ENCODE measurements around the gene BCKDHB.
"Not testable (repeated sequence)": the region's sequence is repeated elsewhere in the genome, so short reads cannot be mapped to it uniquely, and the experiment has no call there.

The BCKDHB gene

GRCh38 chr6:80106418-80107235, at the start of gene BCKDHB:
Gene BCKDHB, plus strand, starts transcription at chr6:80106671. Its CDS starts 23 bp downstream, at chr6:80106694.
- peak; percentile 92 for DNase-seq

DNA sequence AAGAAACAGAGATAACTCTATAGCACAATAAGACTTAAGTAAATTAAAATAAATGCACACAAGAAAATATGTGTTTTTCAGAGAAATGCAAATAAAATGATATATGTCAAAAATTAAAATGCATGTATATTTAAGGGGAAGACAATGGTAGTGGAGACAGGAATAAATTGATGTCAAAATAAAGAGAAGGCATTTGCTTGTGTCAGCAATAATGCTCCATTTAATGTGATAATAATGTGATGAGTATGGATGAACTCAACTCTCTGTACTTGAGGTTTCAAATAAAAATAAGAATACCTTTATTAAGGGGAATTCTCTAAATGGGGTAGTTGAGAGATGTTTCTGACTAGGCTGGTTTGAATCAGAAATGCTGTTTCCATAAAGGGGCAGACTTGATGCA, 45.7 kb upstream of the BCKDHB start:
- DNase-seq = no peak

- DNase-seq = not testable (repeated sequence)
These were observed 38.3 kb upstream of the BCKDHB start for GRCh38 chr6:80068146-80068545.

DNA sequence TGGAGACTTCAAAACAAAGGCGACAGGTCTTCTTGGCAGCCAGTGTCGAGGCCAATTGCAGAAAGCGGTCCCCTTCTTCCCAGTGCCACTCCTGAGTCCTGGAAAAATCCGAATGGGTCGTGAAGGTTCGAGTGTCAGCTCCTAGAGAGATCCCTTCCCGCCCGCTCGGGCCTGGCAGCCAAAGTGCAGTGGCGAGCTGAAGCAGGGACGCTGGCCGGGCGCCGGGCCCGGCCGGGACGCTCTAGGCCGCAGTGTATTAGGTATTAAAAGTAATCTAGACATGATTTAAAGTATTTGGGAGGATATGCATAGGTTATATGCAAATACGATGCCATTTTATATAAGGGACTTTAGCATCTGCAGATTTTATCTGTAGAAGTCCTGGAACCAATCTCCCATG, 36.0 kb upstream of the BCKDHB start:
- not testable (repeated sequence) for DNase-seq

DNA sequence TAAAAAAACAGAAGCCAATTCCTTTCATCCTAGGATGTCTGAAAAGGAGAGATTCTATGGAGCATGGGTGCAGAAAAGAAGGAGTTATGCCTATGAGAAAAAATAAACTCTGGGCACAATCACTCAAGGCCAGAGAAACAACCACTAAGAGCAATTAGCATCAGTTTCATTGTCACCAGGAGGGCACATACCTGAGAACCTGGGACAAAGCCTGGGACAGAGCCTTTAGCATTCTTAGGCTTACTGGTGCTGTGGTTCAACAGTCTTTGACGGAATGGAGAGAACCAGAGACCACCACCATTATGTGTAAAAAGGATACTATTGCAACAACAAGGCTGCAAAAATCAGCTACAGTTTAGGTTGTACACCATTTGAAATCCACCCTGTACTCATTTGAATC, 29.4 kb upstream of the BCKDHB start:
- DNase-seq = no peak

DNA sequence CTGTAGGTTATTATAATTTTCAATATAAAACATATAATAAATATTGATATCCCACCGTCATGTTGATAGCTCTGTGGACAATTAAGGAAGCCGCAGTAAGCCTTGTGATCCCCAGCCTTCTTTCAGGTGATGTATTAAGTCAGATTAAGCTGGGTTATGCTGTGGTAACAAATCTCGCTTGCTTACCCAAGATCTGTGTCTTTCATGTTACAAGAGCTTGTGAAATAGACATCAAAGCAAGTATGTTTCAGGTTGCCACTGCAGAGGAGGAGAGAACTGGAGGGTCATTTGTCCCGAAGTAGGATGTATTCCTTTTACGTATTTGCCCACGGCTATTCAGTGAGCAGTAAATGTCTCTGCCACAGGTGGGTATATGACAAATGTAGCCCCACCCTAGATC, 17.8 kb upstream of the BCKDHB start:
- DNase-seq = no peak

DNA sequence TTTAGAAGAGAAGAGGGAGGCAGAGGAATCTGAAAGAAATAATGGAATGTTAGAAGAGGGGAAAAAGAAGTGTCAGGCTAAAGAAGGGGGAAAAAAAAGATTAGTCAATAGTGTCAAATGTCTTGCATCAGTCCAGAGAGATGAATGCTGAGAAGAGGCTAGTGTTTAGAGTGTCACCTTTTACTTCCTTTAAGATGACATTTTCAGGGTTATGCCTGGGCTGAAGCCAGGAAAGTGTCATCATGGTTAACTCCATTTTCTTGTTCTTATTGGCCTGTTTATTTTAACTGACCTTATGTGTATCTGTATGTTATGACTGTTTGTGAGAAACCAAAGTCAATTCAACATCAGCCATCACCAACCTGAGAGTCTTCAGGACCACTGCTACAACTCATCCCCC, 15.0 kb upstream of the BCKDHB start:
- DNase-seq = no peak

- DNase-seq = no peak
These were observed 12.5 kb upstream of the BCKDHB start for GRCh38 chr6:80094017-80094416.

DNA sequence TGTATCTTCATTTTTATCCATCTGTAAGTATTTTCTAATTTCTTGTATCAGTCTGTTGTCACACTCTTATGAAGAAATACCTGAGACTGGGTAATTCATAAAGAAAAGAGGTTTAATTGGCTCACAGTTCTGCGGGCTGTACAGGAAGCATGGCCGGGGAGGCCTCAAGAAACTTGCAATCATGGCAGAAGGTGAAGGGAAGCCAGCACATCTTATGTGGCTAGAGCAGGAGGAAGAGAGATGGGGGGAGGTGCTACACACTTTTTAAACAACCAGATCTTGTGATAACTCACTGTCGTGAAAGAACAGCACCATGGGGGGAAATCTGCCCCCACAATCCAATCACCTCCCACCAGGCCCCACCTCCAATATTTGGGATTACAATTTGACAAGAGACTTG, 10.9 kb upstream of the BCKDHB start:
- DNase-seq = no peak

GRCh38 chr6:80098392-80098791, 8.1 kb upstream of the BCKDHB start:
- DNase-seq = no peak

DNA sequence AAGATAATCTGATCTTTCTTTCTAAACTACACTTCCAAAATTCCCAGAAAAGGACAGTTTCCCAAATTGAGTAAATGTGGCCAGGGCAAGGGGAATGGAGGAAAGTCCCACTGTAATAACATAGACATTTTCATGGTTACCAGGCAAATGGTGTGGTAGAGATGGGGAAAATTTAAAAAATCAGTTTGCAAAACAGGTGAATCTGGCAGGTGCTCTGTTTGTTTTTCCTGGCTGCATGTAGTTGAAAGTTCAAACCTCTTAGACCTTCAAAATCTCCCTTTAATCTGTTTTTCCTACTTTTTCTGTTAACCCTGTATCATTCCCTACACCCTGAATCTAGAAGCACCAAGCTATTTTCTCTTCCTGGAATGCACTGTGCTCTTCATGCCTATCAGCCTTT, 2.0 kb upstream of the BCKDHB start:
- DNase-seq = no peak

GRCh38 chr6:80105972-80106417, 476 bp upstream of the BCKDHB start:
- DNase-seq = no peak

GRCh38 chr6:80122576-80122975, 16.1 kb downstream of the BCKDHB start:
- DNase-seq = not testable (repeated sequence)

DNA sequence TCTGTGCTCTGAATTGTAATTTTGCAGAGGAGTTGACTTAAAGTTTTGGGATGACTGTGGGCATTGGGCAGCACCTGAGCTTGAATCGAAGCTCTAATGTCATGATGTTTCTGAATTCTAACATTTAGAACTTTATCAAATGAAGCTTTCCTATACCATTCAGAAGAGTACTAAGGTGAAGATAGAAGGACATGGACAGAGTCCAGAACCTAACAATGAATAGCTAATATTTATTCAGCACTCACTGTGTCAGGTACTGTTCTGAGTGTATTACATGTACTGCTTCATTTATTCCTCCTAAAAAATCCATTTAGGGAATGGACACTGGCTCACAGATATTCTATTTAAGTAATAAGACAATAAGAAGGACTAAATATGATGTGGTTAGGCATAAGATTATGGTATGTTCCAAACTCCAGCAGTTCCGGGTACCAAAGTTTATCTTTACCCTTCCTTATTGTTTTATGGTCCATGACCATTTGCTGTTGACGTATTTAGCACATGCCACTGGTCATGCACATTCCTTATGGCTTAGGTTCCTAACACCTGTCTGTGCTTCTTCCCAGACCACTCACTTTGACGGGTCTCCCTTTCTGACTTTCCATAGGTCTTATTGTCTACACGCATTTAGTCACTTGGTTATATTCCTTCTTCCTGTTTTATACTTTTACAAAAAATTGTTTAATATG, 20.3 kb downstream of the BCKDHB start:
- DNase-seq = no peak

DNA sequence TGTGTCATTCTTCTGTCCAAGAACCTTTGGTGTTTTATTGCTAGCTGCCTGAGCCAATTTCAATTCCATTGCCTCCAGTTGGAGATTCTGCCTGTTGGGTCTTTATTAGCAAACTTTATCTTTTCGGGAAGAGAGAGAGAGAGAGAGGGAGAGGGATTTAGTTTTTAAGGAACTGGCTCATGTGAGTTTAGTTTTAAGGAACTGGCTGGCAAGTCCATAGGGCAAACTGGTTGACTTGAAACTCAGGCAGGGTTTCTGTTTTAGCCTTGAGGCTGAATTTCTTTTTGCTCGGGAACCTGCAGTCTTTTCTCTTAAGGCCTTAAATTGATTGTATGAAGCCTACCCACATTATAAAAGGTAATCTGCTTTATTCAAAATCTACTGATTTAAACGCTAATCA, 23.0 kb downstream of the BCKDHB start:
- DNase-seq = no peak

DNA sequence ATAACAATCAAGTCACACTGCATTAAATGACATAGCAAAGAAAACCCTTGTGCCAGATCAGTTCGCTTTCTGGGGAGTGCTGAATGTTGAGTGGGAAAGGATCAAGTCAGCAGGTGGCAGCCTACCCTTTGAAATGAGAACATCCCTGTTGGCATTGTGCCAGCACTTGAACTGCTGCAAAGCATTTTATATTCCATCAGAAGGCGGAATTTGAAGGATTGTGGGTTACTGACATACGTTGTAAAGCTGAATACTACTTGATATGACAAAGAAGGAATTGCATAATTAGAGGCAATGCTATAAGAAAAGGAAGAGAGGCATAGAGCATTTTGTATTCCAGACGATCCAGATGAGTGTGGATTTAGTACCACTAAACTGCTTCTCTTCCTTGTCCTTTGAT, 26.5 kb downstream of the BCKDHB start:
- no peak for DNase-seq

DNA sequence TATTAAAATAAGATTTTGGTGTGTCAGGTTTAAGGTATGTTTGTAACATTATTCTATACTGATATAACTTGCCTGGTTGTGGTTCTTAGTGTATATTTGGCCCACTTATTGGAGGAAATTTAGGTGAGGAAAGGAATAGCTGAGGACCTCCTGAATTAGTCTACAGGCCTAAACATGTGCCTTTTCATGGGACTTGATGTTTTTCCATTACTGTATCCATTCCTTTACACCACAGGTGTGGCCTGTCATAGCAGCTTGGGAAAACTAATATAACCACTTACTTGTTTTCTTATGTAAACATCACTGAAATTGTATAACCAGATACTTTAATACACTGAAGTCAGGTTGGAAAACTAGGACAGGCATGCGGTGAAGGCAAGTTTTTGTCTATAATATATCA, 27.6 kb downstream of the BCKDHB start:
- no peak for DNase-seq

- no peak for DNase-seq
These were observed 36.1 kb downstream of the BCKDHB start for GRCh38 chr6:80142586-80142985.

GRCh38 chr6:80143419-80143937, 37.0 kb downstream of the BCKDHB start:
- DNase-seq = no peak

DNA sequence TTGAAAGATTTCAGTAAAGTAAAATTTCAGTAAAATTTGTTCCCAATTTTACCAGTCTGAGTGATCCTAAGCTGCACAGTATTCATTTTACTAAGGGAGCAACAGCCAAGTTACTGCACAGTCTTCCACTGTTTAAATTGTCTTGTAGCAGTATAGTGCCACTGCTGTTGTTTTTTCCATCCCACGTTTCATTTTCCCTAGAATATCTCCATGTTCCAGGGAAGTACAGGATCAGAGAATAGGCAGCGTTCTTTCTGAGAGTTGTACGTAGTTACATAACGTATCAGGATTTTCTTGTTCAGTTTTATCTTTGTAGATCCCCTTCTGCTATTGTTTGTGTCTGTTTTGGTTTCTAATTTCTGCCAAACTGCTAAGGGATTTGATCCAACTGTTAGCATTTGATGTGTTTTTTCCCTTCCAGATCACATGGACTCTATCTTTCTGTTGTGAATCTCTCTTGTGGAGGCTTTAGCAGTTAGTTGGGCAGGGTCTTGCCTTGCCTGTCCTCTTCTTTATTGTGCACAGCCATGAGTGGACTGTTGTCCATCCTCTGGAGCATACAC, 38.4 kb downstream of the BCKDHB start:
- DNase-seq = no peak

DNA sequence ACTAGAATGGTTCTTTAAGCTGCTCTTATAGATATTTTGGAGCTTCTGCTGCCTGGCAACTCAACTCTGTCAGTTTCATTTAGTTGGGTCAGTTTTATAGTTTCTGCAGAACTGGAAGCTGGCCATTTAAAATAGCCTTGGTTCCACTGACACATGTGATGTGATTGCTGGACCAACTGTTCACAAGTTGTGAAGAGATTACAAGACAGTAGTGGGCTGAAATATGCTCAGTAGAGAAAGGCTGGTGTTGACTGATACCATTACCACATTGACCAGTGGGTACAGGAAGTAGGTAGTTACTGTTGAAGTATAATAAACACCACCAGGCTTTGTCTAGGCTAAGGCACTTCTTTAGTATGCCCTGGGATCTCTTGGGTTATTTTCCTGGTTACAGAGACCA, 39.0 kb downstream of the BCKDHB start:
- no peak for DNase-seq

DNA sequence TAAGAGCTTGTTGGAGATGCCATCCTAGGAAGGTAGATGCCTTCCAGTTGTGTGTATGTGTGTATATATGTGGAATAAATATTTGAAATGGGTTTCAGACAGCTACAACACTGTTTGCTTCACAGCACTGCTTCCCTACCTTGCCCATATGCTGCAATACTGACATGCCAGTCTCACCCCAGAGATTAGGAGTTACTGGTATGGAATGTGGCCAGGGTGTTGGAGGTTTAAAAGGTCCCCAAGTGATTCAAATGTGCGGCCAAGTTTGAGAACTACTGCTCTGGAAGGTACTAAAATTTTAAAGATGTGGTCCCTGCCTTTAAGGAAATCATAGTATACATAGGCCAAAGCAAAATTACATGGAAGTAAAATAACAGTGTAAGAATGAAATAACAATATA, 39.5 kb downstream of the BCKDHB start:
- DNase-seq = no peak

- DNase-seq = no peak
These were observed 41.7 kb downstream of the BCKDHB start for GRCh38 chr6:80148220-80148619.

- DNase-seq = no peak
These were observed 45.2 kb downstream of the BCKDHB start for GRCh38 chr6:80151635-80152034.

All from GF-D8 (cell line).